HG02588 (cell line): ENCODE data around the gene CTNNA3.
"Not testable (repeated sequence)": the region's sequence is repeated elsewhere in the genome, so short reads cannot be mapped to it uniquely, and the experiment has no call there.

Experiments used
- ATAC-seq: cut with Tn5 transposase; IDR thresholded peaks from one replicate; pipeline ENCODE4 v1.9.1; 2021; ENCODE audit warnings: mild to moderate bottlenecking, moderate library complexity; ENCODE audit not compliant: unreplicated experiment

Gene CTNNA3

DNA sequence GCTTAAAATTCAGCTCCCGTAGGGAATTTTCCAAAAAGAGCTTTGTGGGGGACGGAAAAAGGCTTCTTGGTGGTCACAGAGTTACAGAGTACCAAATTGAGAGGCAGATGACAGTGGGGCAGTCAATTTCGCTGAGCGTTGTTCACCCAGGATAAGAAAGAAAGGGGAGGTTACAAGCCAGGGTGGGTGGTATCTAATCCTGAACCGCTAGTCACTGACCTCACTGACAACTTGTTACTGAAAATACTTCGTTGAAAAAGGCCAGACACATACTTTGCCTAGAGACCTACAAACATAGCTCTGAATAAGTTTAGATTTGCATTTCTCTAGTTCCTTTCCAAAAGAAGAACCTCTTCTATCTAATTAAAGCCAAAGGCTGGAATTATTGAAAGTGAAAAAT is at the start of gene CTNNA3:
CTNNA3 (minus strand) TSS at position 167 of the 400 bp plus-strand sequence.
- ATAC-seq = peak; percentile 85

DNA sequence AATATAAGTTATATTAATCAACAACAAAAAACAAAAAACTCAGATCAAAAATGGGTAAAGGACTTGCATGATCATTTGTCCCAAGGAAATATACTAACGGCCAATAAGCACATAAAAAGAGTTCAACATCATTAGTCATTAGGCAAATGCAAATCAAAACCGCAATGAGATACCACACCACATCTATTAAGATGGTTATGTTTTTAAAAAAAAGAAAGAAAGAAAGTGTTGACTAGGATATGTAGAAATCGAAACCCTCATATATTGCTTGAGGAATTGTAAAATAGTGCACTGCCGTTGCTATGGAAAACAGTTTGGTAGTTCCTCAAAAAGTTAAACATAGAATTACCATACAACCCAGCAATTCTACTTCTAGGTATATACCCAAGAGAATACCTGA is 39.4 kb upstream of the CTNNA3 start:
- ATAC-seq = no peak

DNA sequence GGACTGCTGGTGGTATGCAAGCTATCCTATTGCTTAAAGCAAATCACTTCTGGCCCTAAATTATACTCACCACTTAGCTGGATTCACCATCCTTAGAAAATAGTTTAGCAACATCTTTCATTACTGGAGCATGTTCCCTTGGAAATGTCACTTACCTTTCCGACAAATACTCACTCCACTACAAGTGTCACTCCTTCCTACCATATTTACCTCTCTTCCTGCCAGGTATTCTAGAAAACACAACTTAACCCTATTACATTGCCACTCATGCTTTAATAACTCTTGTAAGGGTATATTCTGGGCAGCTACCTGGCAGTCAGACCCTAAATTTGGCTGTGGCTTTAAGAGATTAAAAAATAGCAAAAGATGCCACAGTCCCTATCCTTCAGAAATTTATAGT is 37.5 kb upstream of the CTNNA3 start:
- ATAC-seq = no peak

DNA sequence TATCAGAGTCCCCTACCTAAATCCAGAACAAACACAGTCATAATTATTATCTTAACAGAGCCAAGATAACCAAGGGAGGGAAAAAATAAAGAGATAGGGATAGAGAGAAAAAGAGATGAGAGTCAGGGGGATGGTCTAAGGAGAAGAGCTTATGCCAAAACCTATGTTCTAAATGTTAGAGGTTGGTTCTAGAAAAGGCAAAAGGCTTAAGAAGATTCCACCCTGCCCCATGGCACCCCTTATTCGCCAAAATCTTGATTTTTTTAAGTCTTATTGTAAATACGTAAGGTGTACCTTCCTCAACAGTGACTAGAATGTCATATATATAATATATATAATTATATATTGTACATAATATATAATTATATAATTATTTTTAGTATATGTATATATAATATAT is 29.6 kb upstream of the CTNNA3 start:
- no peak for ATAC-seq

- ATAC-seq = no peak
Measured at GRCh38 chr10:67723601-67724000, 27.6 kb upstream of the CTNNA3 start.

GRCh38 chr10:67722113-67722512 is 26.1 kb upstream of the CTNNA3 start:
- ATAC-seq = peak; percentile 63

DNA sequence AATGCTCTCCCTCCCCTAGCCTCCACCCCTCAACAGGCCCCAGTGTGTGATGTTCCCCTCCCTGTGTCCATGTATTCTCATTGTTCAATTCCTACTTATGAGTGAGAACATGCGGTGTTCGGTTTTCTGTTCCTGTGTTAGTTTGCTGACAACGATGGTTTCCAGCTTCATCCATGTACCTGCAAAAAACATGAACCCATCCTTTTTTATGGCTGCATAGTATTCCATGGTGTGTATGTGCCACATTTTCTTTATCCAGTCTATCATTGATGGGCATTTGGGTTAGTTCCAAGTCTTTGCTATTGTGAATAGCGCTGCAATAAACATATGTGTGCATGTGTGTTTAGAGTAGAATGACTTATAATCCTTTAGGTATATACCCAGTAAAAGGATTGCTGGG is 20.5 kb upstream of the CTNNA3 start:
- ATAC-seq = not testable (repeated sequence)

DNA sequence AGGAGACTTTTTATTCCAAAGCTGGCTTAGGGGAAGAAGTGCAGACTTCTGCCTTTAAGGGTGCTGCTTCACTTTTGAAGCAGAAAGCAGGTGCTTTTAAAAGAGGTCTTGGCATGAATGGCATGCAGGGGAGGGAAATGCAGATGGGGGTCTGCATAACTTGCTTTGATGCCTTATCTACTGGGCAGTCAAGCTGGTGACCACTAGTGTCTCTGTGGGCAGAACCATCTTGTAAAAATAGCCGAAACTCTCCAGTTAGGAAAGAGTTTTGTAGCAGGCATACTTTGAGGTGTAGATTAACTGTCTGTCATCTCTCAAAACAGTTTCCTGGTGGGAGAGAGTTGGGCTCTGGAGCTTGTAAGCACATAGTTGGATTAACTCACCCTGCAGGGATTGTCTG is 9.9 kb upstream of the CTNNA3 start:
- no peak for ATAC-seq

DNA sequence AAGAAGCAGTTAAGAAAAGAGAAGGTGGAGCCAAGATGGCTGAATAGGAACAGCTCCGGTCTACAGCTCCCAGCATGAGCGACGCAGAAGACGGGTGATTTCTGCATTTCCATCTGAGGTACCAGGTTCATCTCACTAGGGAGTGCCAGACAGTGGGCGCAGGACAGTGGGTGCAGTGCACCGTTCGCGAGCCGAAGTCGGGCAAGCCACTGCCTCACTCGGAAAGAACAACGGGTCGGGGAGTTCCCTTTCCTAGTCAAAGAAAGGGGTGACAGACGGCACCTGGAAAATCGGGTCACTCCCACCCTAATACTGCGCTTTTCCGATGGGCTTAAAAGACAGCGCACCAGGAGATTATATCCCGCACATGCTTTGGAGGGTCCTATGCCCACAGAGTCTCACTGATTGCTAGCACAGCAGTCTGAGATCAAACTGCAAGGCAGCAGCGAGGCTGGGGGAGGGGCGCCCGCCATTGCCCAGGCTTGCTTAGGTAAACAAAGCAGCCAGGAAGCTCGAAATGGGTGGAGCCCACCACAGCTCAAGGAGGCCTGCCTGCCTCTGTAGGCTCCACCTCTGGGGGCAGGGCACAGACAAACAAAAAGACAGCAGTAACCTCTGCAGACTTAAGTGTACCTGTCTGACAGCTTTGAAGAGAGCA is 3.7 kb upstream of the CTNNA3 start:
- not testable (repeated sequence) for ATAC-seq

DNA sequence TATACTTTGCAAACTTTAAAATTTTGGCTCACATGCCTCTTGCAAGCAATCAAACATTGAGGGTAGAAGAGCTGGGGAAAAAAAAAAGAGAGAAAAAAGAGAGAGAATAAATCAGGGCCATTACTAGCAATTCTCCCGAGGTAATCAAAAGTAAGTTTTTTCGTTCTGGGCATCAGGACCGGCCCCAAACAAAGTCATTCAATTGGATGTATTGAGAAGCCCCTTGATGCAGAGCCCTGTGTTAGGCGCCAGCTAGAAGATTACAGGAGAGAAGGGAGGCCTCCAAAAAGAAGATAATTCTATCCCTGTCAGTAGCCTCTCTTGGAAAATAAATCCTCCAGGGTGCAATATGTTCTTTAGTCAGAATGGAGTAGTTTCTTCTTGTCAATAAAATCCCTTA is 2.2 kb upstream of the CTNNA3 start:
- no peak for ATAC-seq

DNA sequence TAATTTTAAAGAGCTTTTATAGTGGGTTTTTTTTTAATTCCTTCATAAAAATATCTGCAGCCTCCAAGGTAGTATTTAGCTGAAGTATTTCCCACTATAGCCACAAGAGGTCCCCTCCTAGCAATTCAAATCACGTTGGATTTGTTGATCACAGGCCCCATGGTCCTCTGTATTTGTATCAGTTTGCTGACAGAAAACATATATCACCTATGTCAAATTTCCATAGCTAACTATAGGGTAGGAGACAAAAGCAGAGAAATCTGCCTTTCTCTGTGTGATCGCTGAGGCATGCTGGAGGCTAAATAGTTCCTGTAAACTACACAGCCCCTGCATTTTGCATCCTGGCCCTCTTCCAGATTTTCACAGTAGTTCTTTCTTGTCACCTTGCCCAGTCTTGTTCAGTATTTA is 1.7 kb upstream of the CTNNA3 start:
- ATAC-seq = peak; percentile 73

DNA sequence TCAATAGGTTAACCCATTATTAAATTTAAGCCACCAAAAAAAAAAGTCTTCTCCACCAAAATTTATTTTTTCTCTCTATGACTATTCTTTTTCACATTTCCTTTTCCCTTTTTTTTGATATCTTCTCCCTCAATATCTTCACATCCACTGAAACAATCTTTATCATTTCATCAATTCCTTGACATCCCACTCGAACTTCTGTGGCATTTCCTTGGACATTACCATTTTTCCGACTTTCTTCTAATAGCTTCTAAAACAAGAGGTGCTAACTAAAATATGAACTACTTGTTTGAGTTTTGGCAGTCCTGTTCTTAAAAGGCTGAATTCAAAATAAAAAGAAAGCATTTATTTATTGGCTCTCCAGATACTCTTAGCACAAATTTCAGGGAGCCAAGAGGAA is 684 bp upstream of the CTNNA3 start:
- no peak for ATAC-seq

DNA sequence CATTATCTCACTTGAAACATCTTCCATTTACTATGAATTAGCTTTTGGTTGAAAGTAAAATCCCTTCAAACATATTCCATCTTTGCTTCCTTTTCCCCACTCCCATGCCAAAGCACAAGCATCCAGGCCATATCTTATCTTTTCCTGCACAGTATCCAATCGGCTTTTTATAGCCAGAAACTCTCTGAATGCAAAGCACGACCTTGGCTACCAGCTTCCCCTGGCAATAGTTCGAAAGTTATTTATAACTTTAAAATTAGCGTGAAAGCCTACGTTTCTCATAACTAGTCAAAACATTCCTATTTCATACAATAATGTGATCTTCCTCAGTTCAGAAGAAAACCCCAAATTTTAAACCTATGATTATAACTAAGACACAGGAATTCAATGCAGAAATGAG is 440 bp downstream of the CTNNA3 start:
- ATAC-seq = no peak

- ATAC-seq = not testable (repeated sequence)
Measured at GRCh38 chr10:67691861-67692260, 4.1 kb downstream of the CTNNA3 start.

DNA sequence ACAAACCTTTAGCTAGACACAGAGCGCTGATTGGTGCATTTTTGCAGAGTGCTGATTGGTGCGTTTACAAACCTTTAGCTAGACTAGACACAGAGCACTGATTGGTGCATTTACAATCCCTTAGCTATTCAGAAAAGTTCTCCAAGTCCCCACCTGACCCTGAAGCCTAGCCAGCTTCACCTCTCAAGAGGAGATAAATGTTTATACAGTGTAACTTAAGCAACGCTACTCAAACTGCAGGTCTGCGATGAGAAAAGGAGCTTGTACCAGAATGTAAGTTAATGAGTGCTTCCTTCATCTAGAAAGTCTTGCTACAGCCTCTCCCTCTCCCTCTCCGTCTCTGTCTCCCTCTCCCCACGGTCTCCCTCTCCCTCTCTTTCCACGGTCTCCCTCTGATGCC is 5.5 kb downstream of the CTNNA3 start:
- not testable (repeated sequence) for ATAC-seq

DNA sequence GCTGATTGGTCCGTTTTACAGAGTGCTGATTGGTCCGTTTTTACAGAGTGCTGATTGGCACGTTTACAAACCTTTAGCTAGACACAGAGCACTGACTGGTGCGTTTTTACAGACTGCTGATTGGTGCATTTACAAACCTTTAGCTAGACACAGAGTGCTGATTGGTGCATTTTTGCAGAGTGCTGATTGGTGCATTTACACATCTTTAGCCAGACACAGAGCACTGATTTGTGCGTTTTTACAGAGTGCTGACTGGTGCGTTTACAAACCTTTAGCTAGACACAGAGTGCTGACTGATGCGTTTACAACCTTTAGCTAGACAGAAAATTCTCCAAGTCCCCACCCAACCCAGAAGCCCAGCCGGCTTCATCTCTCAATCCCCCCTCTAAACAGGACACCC is 11.9 kb downstream of the CTNNA3 start:
- ATAC-seq = not testable (repeated sequence)

DNA sequence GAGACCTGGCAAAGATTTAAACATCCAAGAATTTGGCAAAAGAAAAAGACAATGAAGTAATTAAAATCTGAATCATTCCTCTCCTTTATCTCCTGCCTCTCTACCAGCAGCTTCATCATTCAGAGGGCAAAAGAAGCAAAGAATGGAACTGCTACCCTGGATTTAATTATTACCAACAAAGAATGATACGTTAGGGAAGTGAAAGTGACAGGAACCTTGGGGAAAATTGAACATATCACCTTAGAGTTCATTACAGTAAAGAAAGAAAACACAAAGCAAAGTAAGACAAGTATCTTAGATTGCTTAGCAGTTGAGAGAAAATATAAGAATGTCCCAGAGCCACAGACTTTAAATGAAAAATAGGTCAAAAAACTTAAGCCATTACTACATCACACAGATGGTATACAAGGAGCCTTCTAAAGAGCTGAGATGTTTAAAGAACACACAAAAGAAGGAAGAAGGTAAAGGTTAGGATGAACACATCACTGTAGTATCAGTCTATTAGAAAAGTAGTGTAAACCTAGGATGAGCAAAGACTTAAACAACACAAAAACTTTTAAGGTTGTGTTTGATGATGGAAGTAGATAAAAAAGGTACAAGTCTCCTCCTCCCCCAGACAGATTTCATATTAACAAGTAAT is 17.5 kb downstream of the CTNNA3 start:
- ATAC-seq = no peak

GRCh38 chr10:67676208-67676825 is 19.7 kb downstream of the CTNNA3 start:
- ATAC-seq = no peak

DNA sequence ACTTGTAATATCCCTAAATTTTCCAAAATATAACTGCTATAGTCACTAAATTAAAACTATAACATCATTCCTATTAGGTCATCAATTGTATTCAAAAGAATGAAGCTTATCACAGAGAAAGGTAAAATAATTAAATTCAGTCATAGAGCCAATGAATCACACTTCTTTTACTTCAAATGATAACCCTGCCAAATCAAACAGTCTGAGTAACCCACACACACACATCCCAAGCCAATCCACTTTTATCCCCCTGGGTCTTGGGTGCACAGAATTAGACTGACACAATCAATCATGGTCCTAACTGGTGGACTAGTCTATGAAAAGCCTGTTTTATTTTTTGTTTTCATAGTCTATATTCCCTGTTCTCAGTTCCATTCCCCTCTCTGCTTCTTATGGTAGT is 25.6 kb downstream of the CTNNA3 start:
- no peak for ATAC-seq

DNA sequence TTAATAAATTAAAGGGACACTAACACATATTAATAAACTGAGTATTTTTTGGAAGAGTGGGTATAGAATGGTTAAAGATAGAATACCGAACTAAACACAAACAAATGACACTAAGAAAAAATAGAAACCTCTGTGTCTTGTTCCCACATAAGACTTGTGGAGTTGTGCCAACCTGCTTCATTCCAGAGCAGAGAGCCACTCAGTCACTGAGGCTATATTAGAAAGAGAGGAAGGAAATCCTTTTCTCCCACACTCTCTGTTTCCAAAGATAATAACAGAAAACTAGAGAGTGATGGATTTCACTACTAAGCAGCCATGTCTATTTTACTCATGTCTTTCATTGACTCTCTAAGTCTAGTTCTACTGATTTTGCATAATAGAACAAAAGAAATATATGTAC is 26.0 kb downstream of the CTNNA3 start:
- no peak for ATAC-seq

DNA sequence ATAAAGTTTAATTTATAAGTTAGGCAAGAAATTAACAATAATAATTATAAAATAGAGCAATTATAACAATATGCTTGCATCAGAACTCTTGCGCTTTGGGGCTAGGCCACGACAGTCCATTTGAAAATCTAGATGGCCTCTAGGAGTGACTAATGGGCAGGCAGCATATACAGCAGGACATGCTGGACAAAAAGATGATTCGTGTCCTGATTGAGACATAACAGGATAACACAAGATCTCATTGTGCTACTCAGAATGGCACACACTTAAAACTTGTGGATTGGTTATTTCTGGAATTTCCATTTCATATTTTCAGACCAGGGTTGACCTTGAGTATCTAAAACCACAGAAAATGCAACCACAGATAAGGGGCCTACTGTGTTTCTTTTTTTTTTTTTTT is 27.5 kb downstream of the CTNNA3 start:
- ATAC-seq = no peak

- no peak for ATAC-seq
Measured at GRCh38 chr10:67667035-67667425, 29.0 kb downstream of the CTNNA3 start.
